ENCODE results near the gene GXYLT2.

Gene GXYLT2

DNA sequence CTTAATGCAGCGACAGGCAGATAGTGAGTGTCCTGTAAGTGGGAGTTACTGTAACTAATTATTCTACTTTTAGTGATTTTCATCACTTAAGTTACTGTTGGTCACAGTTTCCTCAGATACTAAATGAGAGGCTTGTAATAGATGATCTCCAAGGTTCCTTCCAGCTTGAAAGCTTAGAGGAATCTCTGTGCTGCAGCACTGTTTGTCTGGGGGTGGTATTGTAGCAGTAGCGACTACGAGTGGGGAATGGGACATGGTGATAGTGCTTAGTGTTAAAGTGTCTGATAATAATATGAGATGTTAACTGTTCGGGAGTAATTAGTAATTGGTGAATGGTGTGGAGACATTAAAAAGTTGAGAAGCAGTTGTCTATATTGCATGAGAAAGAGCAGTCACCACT lies 121.2 kb downstream of the GXYLT2 start:
- Histone ChIP-seq H3K27ac (ENCODE audit: extremely low read depth, low read depth, low read length) (no peak overlapping the region), H3K9me3 (ENCODE audit: control insufficient read depth, insufficient read depth, low read depth, low read length) (no peaks in the 10 kb centered on the region), H3K36me3 (ENCODE audit: control insufficient read depth in 2 of 2, insufficient read depth in 1 of 2, low read length in 2 of 2) (peaks cover 6 to 41% of the 10 kb centered on the region in 2 experiments; a peak in 2 of 3 replicates), H3K4me1 (ENCODE audit: control insufficient read depth, insufficient read depth, low read length) (peaks cover 7% of the 10 kb centered on the region; the same call in 1 of the 2 replicates), H3K4me3 (ENCODE audit: low read depth, low read length) (no peak overlapping the region)
- POLR2A ChIA-PET, result no interaction called here
- CTCF ChIA-PET, result no interaction called here
- no peak for TF ChIP-seq ZNF169 (tag by site-specific recombination; IDR thresholded peaks at IDR 0.05)
- TF ChIP-seq WT1 (tag by site-specific recombination; IDR thresholded peaks at IDR 0.05), result no peak
- TF ChIP-seq, protein P1, sequence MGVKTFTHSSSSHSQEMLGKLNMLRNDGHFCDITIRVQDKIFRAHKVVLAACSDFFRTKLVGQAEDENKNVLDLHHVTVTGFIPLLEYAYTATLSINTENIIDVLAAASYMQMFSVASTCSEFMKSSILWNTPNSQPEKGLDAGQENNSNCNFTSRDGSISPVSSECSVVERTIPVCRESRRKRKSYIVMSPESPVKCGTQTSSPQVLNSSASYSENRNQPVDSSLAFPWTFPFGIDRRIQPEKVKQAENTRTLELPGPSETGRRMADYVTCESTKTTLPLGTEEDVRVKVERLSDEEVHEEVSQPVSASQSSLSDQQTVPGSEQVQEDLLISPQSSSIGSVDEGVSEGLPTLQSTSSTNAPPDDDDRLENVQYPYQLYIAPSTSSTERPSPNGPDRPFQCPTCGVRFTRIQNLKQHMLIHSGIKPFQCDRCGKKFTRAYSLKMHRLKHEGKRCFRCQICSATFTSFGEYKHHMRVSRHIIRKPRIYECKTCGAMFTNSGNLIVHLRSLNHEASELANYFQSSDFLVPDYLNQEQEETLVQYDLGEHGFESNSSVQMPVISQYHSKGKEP (tag by site-specific recombination; IDR thresholded peaks at IDR 0.05), result no peak
- no peak for TF ChIP-seq ZNF529 (tag by site-specific recombination; IDR thresholded peaks at IDR 0.05; ENCODE audit: insufficient replicate concordance)
- no peak for TF ChIP-seq ZNF121 (tag by site-specific recombination; IDR thresholded peaks at IDR 0.05)
- TF ChIP-seq, protein P2, sequence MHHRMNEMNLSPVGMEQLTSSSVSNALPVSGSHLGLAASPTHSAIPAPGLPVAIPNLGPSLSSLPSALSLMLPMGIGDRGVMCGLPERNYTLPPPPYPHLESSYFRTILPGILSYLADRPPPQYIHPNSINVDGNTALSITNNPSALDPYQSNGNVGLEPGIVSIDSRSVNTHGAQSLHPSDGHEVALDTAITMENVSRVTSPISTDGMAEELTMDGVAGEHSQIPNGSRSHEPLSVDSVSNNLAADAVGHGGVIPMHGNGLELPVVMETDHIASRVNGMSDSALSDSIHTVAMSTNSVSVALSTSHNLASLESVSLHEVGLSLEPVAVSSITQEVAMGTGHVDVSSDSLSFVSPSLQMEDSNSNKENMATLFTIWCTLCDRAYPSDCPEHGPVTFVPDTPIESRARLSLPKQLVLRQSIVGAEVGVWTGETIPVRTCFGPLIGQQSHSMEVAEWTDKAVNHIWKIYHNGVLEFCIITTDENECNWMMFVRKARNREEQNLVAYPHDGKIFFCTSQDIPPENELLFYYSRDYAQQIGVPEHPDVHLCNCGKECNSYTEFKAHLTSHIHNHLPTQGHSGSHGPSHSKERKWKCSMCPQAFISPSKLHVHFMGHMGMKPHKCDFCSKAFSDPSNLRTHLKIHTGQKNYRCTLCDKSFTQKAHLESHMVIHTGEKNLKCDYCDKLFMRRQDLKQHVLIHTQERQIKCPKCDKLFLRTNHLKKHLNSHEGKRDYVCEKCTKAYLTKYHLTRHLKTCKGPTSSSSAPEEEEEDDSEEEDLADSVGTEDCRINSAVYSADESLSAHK (tag by site-specific recombination; IDR thresholded peaks at IDR 0.05), result no peak
- TF ChIP-seq, protein P3, sequence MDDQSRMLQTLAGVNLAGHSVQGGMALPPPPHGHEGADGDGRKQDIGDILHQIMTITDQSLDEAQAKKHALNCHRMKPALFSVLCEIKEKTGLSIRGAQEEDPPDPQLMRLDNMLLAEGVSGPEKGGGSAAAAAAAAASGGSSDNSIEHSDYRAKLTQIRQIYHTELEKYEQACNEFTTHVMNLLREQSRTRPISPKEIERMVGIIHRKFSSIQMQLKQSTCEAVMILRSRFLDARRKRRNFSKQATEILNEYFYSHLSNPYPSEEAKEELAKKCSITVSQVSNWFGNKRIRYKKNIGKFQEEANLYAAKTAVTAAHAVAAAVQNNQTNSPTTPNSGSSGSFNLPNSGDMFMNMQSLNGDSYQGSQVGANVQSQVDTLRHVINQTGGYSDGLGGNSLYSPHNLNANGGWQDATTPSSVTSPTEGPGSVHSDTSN (CRISPR knock-in tag; IDR thresholded peaks at IDR 0.05), result no peak

DNA sequence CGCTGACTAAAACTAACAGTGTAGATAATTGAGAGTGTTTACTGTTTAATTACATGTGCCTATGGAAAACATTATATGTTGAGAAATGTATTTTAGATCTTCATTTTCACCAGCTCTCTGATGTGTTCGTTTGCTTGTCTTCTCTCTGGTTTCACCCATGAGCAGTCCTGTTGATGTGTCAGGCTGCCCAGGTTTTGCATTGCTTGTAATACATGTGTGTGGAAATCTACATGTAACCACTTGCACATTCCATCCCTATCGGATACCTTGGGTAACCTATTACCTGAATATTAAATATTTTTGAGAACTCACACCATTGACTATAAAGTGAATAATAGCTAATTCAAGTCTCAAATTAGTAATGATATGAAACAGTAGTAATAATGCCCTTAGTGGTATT lies 121.9 kb downstream of the GXYLT2 start:
- no peak for TF ChIP-seq ZNF366 (tag by site-specific recombination; conservative IDR thresholded peaks at IDR 0.05)
- no peak for TF ChIP-seq ZNF350 (tag by site-specific recombination; IDR thresholded peaks at IDR 0.05)
- TF ChIP-seq ZNF621 (tag by site-specific recombination; IDR thresholded peaks at IDR 0.05), result no peak
- no peak for TF ChIP-seq ZNF544 (tag by site-specific recombination; IDR thresholded peaks at IDR 0.05)
- TF ChIP-seq, protein P4, sequence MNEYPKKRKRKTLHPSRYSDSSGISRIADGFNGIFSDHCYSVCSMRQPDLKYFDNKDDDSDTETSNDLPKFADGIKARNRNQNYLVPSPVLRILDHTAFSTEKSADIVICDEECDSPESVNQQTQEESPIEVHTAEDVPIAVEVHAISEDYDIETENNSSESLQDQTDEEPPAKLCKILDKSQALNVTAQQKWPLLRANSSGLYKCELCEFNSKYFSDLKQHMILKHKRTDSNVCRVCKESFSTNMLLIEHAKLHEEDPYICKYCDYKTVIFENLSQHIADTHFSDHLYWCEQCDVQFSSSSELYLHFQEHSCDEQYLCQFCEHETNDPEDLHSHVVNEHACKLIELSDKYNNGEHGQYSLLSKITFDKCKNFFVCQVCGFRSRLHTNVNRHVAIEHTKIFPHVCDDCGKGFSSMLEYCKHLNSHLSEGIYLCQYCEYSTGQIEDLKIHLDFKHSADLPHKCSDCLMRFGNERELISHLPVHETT (tag by site-specific recombination; IDR thresholded peaks at IDR 0.05), result no peak
- TF ChIP-seq ZNF521 (tag by site-specific recombination; IDR thresholded peaks at IDR 0.05), result no peak
- no peak for TF ChIP-seq REST (tag by site-specific recombination; IDR thresholded peaks at IDR 0.05)
- no peak for TF ChIP-seq ZBTB48 (tag by site-specific recombination; IDR thresholded peaks at IDR 0.05)
- TF ChIP-seq ZNF701 (tag by site-specific recombination; IDR thresholded peaks at IDR 0.05), result no peak
- H3K4me3 ChIP-seq (ENCODE audit: low read depth, low read length), result no peak overlapping the region
- ChIA-PET POLR2A (no interaction called here), CTCF (interaction anchor here (0.6 to 1.1 kb wide), 5 partner anchors 9 to 1231 kb away, joined by 3 to 4 read pairs (median 4); partner anchors contain the start of gene PPP4R2)
- H3K9me3 ChIP-seq (ENCODE audit: control insufficient read depth, insufficient read depth, low read depth, low read length), result no peaks in the 10 kb centered on the region
- H3K27ac ChIP-seq (ENCODE audit: extremely low read depth, low read depth, low read length), result no peak overlapping the region
- H3K36me3 ChIP-seq (ENCODE audit: control insufficient read depth in 2 of 2, insufficient read depth in 1 of 2, low read length in 2 of 2), result peaks cover 6 to 36% of the 10 kb centered on the region in 2 experiments; a peak in 2 of 3 replicates
- H3K4me1 ChIP-seq (ENCODE audit: control insufficient read depth, insufficient read depth, low read length), result peaks cover 7% of the 10 kb centered on the region; the same call in 1 of the 2 replicates

Measured in HEK293 (cell line).